Fibroblast of mammary gland (primary cell): ENCODE data around the gene RIC3.

Experiments used
- DNase-seq: peaks from one replicate; pipeline ENCODE4 v3.0.0-alpha.2; 2010; ENCODE audit warnings: low read depth
- H3K4me3 ChIP-seq: 2 replicates; pipeline ENCODE4 v1.5.1; 2011; ENCODE audit warnings: low read depth, mild to moderate bottlenecking, low read length, moderate library complexity; ENCODE audit not compliant: control insufficient read depth
- CTCF ChIP-seq: conservative IDR thresholded peaks from 2 replicates; pipeline ENCODE4 v1.5.1; 2011; ENCODE audit warnings: low read depth, low read length, inconsistent platforms; ENCODE audit not compliant: control insufficient read depth, insufficient read depth

RIC3 gene

GRCh38 chr11:8062781-8063257, 106.0 kb downstream of the RIC3 start:
- H3K4me3 ChIP-seq: no peak overlapping the region
- TF ChIP-seq CTCF: no peak
- DNase-seq: no peak

- no peak for DNase-seq
- TF ChIP-seq CTCF: no peak
- H3K4me3 ChIP-seq: no peak overlapping the region
These were observed 107.0 kb downstream of the RIC3 start for GRCh38 chr11:8061555-8062428.

- peak; percentile 97 for DNase-seq
- TF ChIP-seq CTCF: no peak
- no peak overlapping the region for H3K4me3 ChIP-seq
These were observed 107.8 kb downstream of the RIC3 start for GRCh38 chr11:8060801-8061554.

- no peak for TF ChIP-seq CTCF
- no peak for DNase-seq
- H3K4me3 ChIP-seq: no peak overlapping the region
These were observed 108.6 kb downstream of the RIC3 start for GRCh38 chr11:8060146-8060719.

GRCh38 chr11:8059571-8060011, 109.2 kb downstream of the RIC3 start:
- TF ChIP-seq CTCF: no peak
- DNase-seq: no peak

GRCh38 chr11:8059030-8059429, 109.8 kb downstream of the RIC3 start:
- H3K4me3 ChIP-seq: no peak overlapping the region
- DNase-seq: no peak
- TF ChIP-seq CTCF: no peak

More at GRCh38 chr11:8059571-8060011, 109.2 kb downstream of the RIC3 start:
- no peak overlapping the region for H3K4me3 ChIP-seq
